ENCODE measurements around the gene UNC5B. TPM values are rescaled to one million over a fixed set of nuclear protein-coding genes. Genes with fewer than 3 reads are reported as not detected.

Gene UNC5B
- total RNA-seq, 1 donor from 2014 or later, result 0.63 TPM

GRCh38 chr10:71319042-71319799, 106.9 kb downstream of the UNC5B start, which contains the start of gene SLC29A3:
Gene SLC29A3 (plus strand): TSS chr10:71319259. CDS start chr10:71319310, 51 bp downstream.
- TF ChIP-seq, protein P1, sequence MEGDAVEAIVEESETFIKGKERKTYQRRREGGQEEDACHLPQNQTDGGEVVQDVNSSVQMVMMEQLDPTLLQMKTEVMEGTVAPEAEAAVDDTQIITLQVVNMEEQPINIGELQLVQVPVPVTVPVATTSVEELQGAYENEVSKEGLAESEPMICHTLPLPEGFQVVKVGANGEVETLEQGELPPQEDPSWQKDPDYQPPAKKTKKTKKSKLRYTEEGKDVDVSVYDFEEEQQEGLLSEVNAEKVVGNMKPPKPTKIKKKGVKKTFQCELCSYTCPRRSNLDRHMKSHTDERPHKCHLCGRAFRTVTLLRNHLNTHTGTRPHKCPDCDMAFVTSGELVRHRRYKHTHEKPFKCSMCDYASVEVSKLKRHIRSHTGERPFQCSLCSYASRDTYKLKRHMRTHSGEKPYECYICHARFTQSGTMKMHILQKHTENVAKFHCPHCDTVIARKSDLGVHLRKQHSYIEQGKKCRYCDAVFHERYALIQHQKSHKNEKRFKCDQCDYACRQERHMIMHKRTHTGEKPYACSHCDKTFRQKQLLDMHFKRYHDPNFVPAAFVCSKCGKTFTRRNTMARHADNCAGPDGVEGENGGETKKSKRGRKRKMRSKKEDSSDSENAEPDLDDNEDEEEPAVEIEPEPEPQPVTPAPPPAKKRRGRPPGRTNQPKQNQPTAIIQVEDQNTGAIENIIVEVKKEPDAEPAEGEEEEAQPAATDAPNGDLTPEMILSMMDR (conservative IDR thresholded peaks at IDR 0.05; ENCODE audit: low read depth, low read length), result peak; percentile 74
- DNase-seq (ENCODE audit: low read depth), result no peak
- H3K4me3 ChIP-seq (ENCODE audit: low read depth, low read length), result peak within 1 kb of the TSS; percentile 68

GRCh38 chr10:71319800-71320392, 107.5 kb downstream of the UNC5B start:
- H3K4me3 ChIP-seq (ENCODE audit: low read depth, low read length), result peak overlapping the region; percentile 68
- TF ChIP-seq, protein P1 (conservative IDR thresholded peaks at IDR 0.05; ENCODE audit: low read depth, low read length), result no peak
- DNase-seq (ENCODE audit: low read depth), result no peak

DNA sequence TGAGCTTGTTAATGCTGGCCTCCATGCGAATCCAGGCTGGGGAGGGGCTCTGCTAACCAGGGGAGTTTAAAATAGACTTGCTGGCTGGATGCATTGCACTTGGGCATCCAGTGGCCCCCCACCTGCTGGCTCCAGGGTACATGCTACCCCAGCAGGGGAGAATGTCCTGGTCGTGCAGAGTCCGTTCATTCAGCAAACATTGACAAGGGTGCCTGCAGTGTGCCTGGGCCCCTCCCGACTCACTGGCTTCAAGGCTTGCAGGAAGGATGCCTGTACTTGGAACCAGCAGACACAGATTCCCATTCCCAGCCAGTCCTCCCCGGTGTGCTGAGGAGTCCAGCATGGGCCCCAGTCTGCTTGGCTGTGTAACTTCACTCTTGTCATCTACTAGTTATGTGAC, 108.2 kb downstream of the UNC5B start:
- no peak for DNase-seq (ENCODE audit: low read depth)
- TF ChIP-seq, protein P1 (conservative IDR thresholded peaks at IDR 0.05; ENCODE audit: low read depth, low read length), result no peak
- H3K4me3 ChIP-seq (ENCODE audit: low read depth, low read length), result no peak overlapping the region

- H3K4me3 ChIP-seq (ENCODE audit: low read depth, low read length), result no peak overlapping the region
- TF ChIP-seq, protein P1 (conservative IDR thresholded peaks at IDR 0.05; ENCODE audit: low read depth, low read length), result no peak
- DNase-seq (ENCODE audit: low read depth), result no peak
These were observed 109.0 kb downstream of the UNC5B start for GRCh38 chr10:71321386-71321785.

DNA sequence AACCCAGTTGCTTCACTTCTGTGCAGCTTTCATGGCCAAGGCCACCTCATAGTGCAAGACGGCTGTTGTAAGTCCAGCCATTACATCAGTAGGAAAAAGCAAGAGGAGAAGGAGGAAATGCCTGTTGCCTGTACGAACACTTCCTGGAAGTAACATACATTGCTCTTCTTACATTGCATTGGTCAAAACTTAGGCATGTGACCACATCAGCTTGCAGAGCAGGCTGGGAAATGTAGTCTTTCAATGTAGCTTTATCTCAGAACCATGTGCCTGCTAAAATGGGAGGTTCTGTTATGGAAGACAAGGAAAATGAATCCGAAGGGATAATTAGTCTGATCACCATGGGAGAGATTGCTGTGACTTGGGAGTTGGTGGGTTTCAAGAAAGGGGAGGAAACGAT, 111.0 kb downstream of the UNC5B start:
- no peak for DNase-seq (ENCODE audit: low read depth)
- TF ChIP-seq, protein P1 (conservative IDR thresholded peaks at IDR 0.05; ENCODE audit: low read depth, low read length), result no peak
- no peak overlapping the region for H3K4me3 ChIP-seq (ENCODE audit: low read depth, low read length)

GRCh38 chr10:71324743-71325142, 112.4 kb downstream of the UNC5B start:
- no peak overlapping the region for H3K4me3 ChIP-seq (ENCODE audit: low read depth, low read length)
- DNase-seq (ENCODE audit: low read depth), result no peak
- TF ChIP-seq, protein P1 (conservative IDR thresholded peaks at IDR 0.05; ENCODE audit: low read depth, low read length), result no peak

Measured in epithelial cell of proximal tubule (primary cell).